ENCODE measurements around the gene ADH1B. TPM values are rescaled to one million over a fixed set of nuclear protein-coding genes. Genes with fewer than 3 reads are reported as not detected.
A peak's percentile ranks its signal among the peaks of the same experiment; 100 is the strongest.

ADH1B gene
- total RNA-seq, 4 donors from 2014 or later: 72.9 to 318 (median 212) TPM

DNA sequence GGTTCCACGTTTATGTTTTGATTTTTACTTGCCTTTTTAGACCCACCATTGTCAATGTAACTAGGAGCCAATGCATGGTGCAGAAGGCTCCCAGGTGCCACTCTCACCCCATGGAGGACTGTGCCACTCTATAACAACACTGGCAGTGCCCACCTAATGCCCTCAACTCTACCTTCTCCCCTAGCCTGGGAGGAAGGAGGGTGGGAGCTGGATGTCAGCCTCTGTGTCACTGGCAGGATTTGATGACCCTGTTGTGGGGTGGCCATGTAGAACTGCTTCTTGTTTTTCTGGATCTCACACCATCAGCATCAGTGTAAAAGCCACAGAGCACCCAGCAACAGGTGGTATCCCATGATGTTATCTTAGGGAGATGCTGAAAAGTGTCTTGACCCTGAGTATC lies 13.7 kb upstream of the ADH1B start:
- Histone ChIP-seq H3K27ac (no peak overlapping the region), H3K27me3 (no peaks in the 10 kb centered on the region), H3K4me3 (no peak overlapping the region), H3K4me1 (no peaks in the 10 kb centered on the region), H3K36me3 (no peaks in the 10 kb centered on the region), H3K9me3 (no peaks in the 10 kb centered on the region)
- 100% methylated on average over 1 of the region's 1 CpG for WGBS
- TF ChIP-seq EP300 (IDR thresholded peaks at IDR 0.05) (no peak), POLR2AphosphoS5 (IDR thresholded peaks at IDR 0.05) (no peak), CTCF (IDR thresholded peaks at IDR 0.05) (no peak), POLR2A (IDR thresholded peaks at IDR 0.05) (no peak)
- DNase-seq (ENCODE audit: low spot score in 2 of 2): no peak

GRCh38 chr4:99330648-99331047 lies 9.4 kb upstream of the ADH1B start:
- TF ChIP-seq EP300 (IDR thresholded peaks at IDR 0.05): no peak
- no peak for TF ChIP-seq POLR2AphosphoS5 (IDR thresholded peaks at IDR 0.05)
- no peak for TF ChIP-seq CTCF (IDR thresholded peaks at IDR 0.05)
- no peak for TF ChIP-seq POLR2A (IDR thresholded peaks at IDR 0.05)
- no peaks in the 10 kb centered on the region for H3K36me3 ChIP-seq
- no peaks in the 10 kb centered on the region for H3K27me3 ChIP-seq
- H3K4me3 ChIP-seq: no peak overlapping the region
- peaks cover 2% of the 10 kb centered on the region for H3K4me1 ChIP-seq
- DNase-seq (ENCODE audit: low spot score in 2 of 2): no peak
- H3K9me3 ChIP-seq: no peaks in the 10 kb centered on the region
- no peak overlapping the region for H3K27ac ChIP-seq
- WGBS: 88% methylated on average over 3 of the region's 3 CpGs

- no peak overlapping the region for H3K27ac ChIP-seq
Measured at GRCh38 chr4:99329876-99330275, 8.7 kb upstream of the ADH1B start.

DNA sequence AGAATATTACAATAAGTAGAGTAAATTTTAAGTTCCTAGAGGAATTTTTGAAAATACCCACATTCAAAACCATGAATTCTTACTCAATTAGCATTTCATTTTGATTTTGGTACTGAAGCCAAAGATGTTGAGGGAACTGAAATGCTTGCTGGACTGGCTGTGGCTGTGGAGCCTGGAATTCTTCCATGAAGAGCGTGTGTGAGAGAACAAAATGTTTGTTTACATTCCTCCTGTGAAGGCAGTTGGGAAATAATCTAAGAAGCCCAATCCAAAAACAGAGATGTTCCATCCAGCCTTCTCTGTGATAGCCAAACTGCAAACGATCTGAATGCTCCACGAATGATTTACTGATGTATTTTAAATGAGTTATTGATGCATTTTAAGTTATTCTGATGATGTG lies 3.8 kb upstream of the ADH1B start:
- TF ChIP-seq POLR2AphosphoS5 (IDR thresholded peaks at IDR 0.05) (peak in 2 of 3 donors; percentile 66 to 85), POLR2A (IDR thresholded peaks at IDR 0.05) (no peak), EP300 (IDR thresholded peaks at IDR 0.05) (peak; percentile 47), CTCF (IDR thresholded peaks at IDR 0.05) (no peak)
- peak in 1 of 2 donors; percentile 72 for DNase-seq (ENCODE audit: low spot score in 2 of 2)
- Histone ChIP-seq H3K4me1 (peaks cover 36% of the 10 kb centered on the region), H3K4me3 (no peak overlapping the region), H3K9me3 (no peaks in the 10 kb centered on the region), H3K27me3 (no peaks in the 10 kb centered on the region), H3K36me3 (no peaks in the 10 kb centered on the region), H3K27ac (peak overlapping the region; percentile 90)
- 24% methylated on average over 3 of the region's 3 CpGs for WGBS

More at GRCh38 chr4:99329876-99330275, 8.7 kb upstream of the ADH1B start:
- Histone ChIP-seq H3K36me3 (no peaks in the 10 kb centered on the region), H3K9me3 (no peaks in the 10 kb centered on the region), H3K4me1 (peaks cover 8% of the 10 kb centered on the region), H3K4me3 (no peak overlapping the region), H3K27me3 (no peaks in the 10 kb centered on the region)
- no peak for DNase-seq (ENCODE audit: low spot score in 2 of 2)
- 72% methylated on average over 2 of the region's 2 CpGs for WGBS
- no peak for TF ChIP-seq EP300 (IDR thresholded peaks at IDR 0.05)
- TF ChIP-seq POLR2AphosphoS5 (IDR thresholded peaks at IDR 0.05): no peak
- no peak for TF ChIP-seq CTCF (IDR thresholded peaks at IDR 0.05)
- no peak for TF ChIP-seq POLR2A (IDR thresholded peaks at IDR 0.05)

DNA sequence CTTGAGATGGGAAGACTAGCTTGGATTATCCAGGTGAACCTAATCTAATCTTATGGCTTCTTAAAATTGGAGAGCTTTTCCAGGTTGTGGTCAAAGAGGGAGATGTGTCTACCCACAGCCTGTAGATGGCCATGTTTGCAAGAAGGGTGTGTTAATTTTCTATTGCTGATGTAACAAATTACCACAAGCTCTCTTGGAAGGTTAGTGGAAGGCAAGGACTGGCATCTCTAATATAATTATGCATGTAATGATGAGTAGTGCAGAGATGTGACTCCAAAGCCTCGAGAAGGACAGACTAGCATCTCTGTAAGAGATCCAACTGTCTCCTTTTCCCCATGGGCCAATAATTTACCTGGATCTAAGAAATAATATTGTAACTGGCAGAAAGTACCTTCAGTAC lies 3.2 kb upstream of the ADH1B start:
- Histone ChIP-seq H3K4me3 (no peak overlapping the region), H3K36me3 (no peaks in the 10 kb centered on the region), H3K27me3 (no peaks in the 10 kb centered on the region), H3K27ac (peak overlapping the region; percentile 90), H3K9me3 (no peaks in the 10 kb centered on the region), H3K4me1 (peaks cover 36% of the 10 kb centered on the region)
- 13% methylated on average over 1 of the region's 1 CpG for WGBS
- DNase-seq (ENCODE audit: low spot score in 2 of 2): no peak
- TF ChIP-seq POLR2AphosphoS5 (IDR thresholded peaks at IDR 0.05): no peak
- TF ChIP-seq POLR2A (IDR thresholded peaks at IDR 0.05): no peak
- no peak for TF ChIP-seq EP300 (IDR thresholded peaks at IDR 0.05)
- TF ChIP-seq CTCF (IDR thresholded peaks at IDR 0.05): no peak

Measured in suprapubic skin (tissue), 4 donors.